SJCRH30 (cell line): ENCODE results near the gene UQCC3. TPM values are rescaled to one million over a fixed set of nuclear protein-coding genes. Genes with fewer than 3 reads are reported as not detected.
"Not testable (repeated sequence)": the region's sequence is repeated elsewhere in the genome, so short reads cannot be mapped to it uniquely, and the experiment has no call there.

Experiments
- DNase-seq, 2 experiments: peaks; one replicate each; pipeline ENCODE4 v3.0.0-alpha.2; 2015 to 2020
- H3K27ac ChIP-seq: fragments of 250-450 bp; sonication (Bioruptor Pico); 2 replicates; pipeline ENCODE4 v1.5.1; 2020; ENCODE audit warnings: mild to moderate bottlenecking, moderate library complexity
- H3K27me3 ChIP-seq: fragments of 250-450 bp; sonication (Bioruptor Pico); 2 replicates; pipeline ENCODE4 v1.5.1; 2020; ENCODE audit warnings: mild to moderate bottlenecking, moderate library complexity
- H3K36me3 ChIP-seq: fragments of 250-450 bp; sonication (Bioruptor Pico); 2 replicates; pipeline ENCODE4 v1.5.1; 2020; ENCODE audit warnings: mild to moderate bottlenecking, moderate library complexity
- H3K4me1 ChIP-seq: fragments of 250-450 bp; sonication (Bioruptor Pico); 2 replicates; pipeline ENCODE4 v1.5.1; 2020; ENCODE audit warnings: mild to moderate bottlenecking, moderate library complexity
- H3K4me3 ChIP-seq: fragments of 250-450 bp; sonication (Bioruptor Pico); 2 replicates; pipeline ENCODE4 v1.5.1; 2020; ENCODE audit warnings: mild to moderate bottlenecking, moderate library complexity
- H3K9me3 ChIP-seq: fragments of 250-450 bp; sonication (Bioruptor Pico); replicated peaks from 2 replicates; pipeline ENCODE4 v1.5.1; 2020; ENCODE audit warnings: mild to moderate bottlenecking, moderate library complexity
- total RNA-seq: library from RNA; depleted of rRNA; stranded (reverse); fragments of >200 nt; shearing (Covaris generic); gene quantifications from 2 replicates; pipeline ENCODE4 v1.2.3, GENCODE V29; 2014

Gene UQCC3
- total RNA-seq, 1 experiment from 2014 or later = 11.5 TPM

GRCh38 chr11:62652161-62653006 lies 19.1 kb upstream of the UQCC3 start:
- H3K27ac ChIP-seq = peak overlapping the region; percentile 67
- H3K36me3 ChIP-seq = no peaks in the 10 kb centered on the region; the same call in 1 of the 2 replicates
- H3K27me3 ChIP-seq = no peaks in the 10 kb centered on the region
- no peak for DNase-seq
- peak overlapping the region; percentile 94 for H3K4me3 ChIP-seq
- H3K4me1 ChIP-seq = no peaks in the 10 kb centered on the region
- H3K9me3 ChIP-seq = no peaks in the 10 kb centered on the region

- no peak overlapping the region for H3K4me3 ChIP-seq
- no peaks in the 10 kb centered on the region for H3K27me3 ChIP-seq
- DNase-seq = no peak
- no peak overlapping the region for H3K27ac ChIP-seq
- no peaks in the 10 kb centered on the region for H3K9me3 ChIP-seq
- no peaks in the 10 kb centered on the region for H3K4me1 ChIP-seq
- no peaks in the 10 kb centered on the region; the same call in 1 of the 2 replicates for H3K36me3 ChIP-seq
These were observed 17.2 kb upstream of the UQCC3 start for GRCh38 chr11:62654297-62654696.

DNA sequence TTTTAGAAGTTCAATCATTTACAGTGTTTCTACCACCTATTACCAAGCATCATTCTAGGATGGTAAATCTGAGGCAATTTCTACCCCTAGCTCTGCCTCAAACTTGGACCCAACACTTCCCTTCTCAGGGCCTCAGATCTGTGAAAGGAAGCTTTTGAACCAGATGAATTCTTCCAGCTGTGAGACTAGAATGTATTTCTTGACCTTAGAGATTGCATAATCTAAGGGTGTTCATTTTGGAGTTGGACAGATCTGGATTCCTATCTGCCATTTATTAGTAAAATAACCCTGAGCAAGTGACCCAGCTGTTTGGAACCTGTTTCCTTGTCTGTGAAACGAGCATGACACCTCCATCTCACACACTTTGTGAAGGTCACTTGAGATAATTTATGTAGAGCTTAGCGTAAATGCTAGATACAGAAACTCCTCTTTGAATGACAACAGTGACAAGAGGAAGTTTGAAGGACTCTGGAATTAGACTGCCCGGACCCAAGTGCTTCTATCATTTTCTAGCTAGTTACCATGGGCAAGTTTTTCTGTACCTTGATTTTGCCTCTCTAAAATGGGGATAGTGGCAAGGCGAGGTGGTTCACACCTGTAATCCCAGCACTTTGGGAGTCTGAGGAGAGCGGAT lies 14.6 kb upstream of the UQCC3 start:
- DNase-seq = no peak
- Histone ChIP-seq H3K36me3 (peaks cover 6% of the 10 kb centered on the region; the same call in 1 of the 2 replicates), H3K4me1 (no peaks in the 10 kb centered on the region), H3K27me3 (no peaks in the 10 kb centered on the region), H3K9me3 (no peaks in the 10 kb centered on the region), H3K4me3 (no peak overlapping the region), H3K27ac (no peak overlapping the region)

GRCh38 chr11:62664405-62665074 lies 6.9 kb upstream of the UQCC3 start:
- Histone ChIP-seq H3K36me3 (peaks cover 31% of the 10 kb centered on the region), H3K27me3 (no peaks in the 10 kb centered on the region), H3K4me3 (peak overlapping the region; percentile 79), H3K9me3 (no peaks in the 10 kb centered on the region), H3K27ac (peak overlapping the region; percentile 63), H3K4me1 (peaks cover 4% of the 10 kb centered on the region; the same call in 1 of the 2 replicates)
- DNase-seq = peak; percentile 64 to 72

DNA sequence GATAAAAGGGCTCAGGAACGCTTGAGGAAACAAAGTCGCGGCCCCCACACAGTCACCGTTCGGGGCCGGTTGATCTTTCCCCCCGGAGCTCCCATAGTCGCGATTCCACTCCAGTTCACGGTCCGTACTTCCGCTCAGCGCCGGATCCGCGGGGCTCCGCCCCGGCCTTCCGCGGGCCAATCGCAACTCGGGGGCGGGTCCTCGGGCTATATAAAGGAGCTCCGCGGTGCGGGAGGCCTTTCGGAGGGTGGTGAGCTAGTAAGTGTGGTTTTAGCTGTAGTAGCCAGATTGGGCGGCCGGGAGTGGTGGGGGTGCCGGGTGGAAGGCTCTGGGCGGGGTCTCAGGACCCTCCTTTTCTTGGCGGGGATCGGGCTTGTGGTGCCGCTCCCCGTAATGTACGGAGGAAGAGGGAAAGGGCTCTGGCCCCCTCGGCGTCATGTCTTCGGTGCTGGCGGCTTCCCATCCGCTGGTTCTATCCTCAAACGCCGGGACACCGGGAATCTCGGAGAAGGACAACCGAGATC lies 6.3 kb upstream of the UQCC3 start, which contains the start of the genes C11orf98 and CSKMT:
Gene C11orf98, minus strand, starts transcription at position 136 of the 524 bp plus-strand sequence. Its CDS starts 41 bp downstream, at position 95.
Gene CSKMT, plus strand, starts transcription at position 238 of the 524 bp plus-strand sequence. CDS start 568 bp downstream, outside the sequence.
- peak; percentile 94 for DNase-seq
- peak within 1 kb of the TSS; percentile 79 for H3K4me3 ChIP-seq
- H3K4me1 ChIP-seq = peaks cover 4% of the 10 kb centered on the region; the same call in 1 of the 2 replicates
- H3K36me3 ChIP-seq = peaks cover 31% of the 10 kb centered on the region
- H3K9me3 ChIP-seq = no peaks in the 10 kb centered on the region
- peak within 1 kb of the TSS; percentile 63 for H3K27ac ChIP-seq
- no peaks in the 10 kb centered on the region for H3K27me3 ChIP-seq

DNA sequence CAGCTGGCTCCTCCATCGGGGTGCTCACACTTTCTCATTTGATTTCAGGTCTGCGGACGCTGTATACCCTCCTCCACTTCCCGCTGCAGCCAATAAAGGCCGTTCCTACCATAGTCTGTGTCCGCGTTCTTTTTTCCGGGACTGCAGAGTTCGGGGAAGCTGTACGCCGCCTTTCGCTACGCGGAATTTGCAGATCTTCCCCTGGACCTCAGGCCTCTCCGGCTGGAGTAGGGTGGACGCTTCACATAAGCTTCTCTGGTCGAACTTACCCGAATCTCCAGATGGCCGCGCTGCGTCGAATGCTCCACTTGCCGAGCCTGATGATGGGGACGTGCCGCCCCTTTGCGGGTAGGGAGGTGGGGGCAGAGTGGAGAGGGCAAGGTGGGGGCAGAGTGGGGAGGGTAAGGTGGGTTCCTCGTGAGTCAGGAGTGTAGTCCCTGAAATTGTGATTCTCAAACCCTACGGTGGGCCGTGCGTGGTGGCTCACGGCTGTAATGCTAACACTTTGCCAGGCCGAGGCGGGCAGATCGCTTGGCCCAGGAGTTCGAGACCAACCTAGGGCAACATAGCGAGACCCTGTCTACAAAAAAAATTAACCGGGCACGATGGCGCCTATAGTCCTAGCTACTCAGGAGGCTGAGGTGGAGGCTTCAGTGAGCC lies 5.7 kb upstream of the UQCC3 start:
- peak overlapping the region; percentile 63 for H3K27ac ChIP-seq
- H3K36me3 ChIP-seq = peaks cover 31% of the 10 kb centered on the region
- H3K4me1 ChIP-seq = peaks cover 4% of the 10 kb centered on the region; the same call in 1 of the 2 replicates
- no peaks in the 10 kb centered on the region for H3K9me3 ChIP-seq
- DNase-seq = peak in 1 of 2 experiments; percentile 30
- no peaks in the 10 kb centered on the region for H3K27me3 ChIP-seq
- peak overlapping the region; percentile 79 for H3K4me3 ChIP-seq

GRCh38 chr11:62666259-62666926 lies 5.1 kb upstream of the UQCC3 start:
- Histone ChIP-seq H3K4me1 (peaks cover 4% of the 10 kb centered on the region; the same call in 1 of the 2 replicates), H3K27ac (no peak overlapping the region; the same call in 1 of the 2 replicates), H3K4me3 (peak overlapping the region; percentile 79)

GRCh38 chr11:62667460-62667859 lies 4.0 kb upstream of the UQCC3 start:
- H3K9me3 ChIP-seq = no peaks in the 10 kb centered on the region
- no peaks in the 10 kb centered on the region for H3K27me3 ChIP-seq
- no peak for DNase-seq
- H3K27ac ChIP-seq = no peak overlapping the region
- H3K36me3 ChIP-seq = peaks cover 21% of the 10 kb centered on the region
- no peak overlapping the region for H3K4me3 ChIP-seq
- H3K4me1 ChIP-seq = peaks cover 4% of the 10 kb centered on the region; the same call in 1 of the 2 replicates

More at GRCh38 chr11:62666259-62666926, 5.1 kb upstream of the UQCC3 start:
- Histone ChIP-seq H3K27me3 (no peaks in the 10 kb centered on the region), H3K9me3 (no peaks in the 10 kb centered on the region), H3K36me3 (peaks cover 27% of the 10 kb centered on the region)
- no peak for DNase-seq

DNA sequence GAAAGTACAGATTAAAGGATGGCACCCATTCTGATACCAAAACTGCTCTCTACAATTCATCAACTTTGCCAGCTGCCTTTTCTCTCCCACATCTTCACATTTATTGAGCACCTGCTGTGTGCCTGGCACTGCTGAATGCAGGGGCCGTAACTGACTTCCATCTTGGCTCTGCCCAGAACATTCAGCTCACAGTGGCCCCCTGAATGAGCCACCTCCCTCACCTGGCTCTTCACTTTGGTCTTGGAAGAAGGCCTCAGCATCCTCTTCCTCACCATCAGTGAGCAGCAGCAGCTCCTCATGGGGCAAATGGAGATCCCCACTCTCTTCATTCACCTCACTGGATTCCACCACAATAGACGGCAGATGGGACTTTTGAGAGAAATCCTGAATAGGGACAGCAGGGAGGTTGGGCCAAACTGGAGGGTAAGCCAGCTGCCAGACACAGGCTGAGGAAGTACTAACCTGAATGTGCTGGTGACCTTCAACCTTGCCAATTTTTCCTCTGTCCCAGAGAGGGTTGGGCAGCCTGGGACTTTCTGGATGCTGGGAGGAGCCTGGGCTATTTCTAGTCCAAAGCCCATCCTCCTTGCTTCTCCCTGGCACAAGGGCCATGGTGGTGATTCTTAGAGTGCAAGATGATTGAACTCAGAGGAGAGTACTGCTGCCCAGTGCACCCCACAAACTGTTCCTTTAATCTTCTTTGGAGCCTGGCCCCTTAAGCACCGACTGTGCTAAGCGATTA lies 1.9 kb upstream of the UQCC3 start:
- DNase-seq = no peak
- Histone ChIP-seq H3K4me3 (no peak overlapping the region), H3K4me1 (peaks cover 4% of the 10 kb centered on the region; the same call in 1 of the 2 replicates), H3K27me3 (no peaks in the 10 kb centered on the region), H3K27ac (no peak overlapping the region), H3K9me3 (no peaks in the 10 kb centered on the region), H3K36me3 (peaks cover 20% of the 10 kb centered on the region)

DNA sequence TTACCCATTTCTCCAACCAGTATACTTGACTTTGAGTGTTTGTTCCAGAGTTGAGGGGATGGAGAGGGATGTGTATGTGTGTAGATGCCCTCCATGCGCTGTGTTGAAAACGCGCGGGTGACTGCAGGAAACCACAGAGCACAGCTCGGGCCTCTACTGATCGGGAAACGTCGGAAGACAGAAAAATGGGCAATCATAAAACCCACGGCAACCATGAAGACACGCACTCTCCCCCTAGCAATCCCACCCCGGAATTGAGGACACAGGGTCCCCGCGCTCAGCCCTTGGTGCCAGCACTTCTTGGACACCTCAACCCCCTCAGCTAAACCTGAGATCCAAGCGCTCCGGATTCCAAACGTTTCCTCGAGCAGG lies 251 bp upstream of the UQCC3 start:
- Histone ChIP-seq H3K9me3 (no peaks in the 10 kb centered on the region), H3K36me3 (peaks cover 23% of the 10 kb centered on the region), H3K27me3 (no peaks in the 10 kb centered on the region), H3K27ac (peak overlapping the region; percentile 69), H3K4me3 (peak overlapping the region; percentile 75), H3K4me1 (peaks cover 4% of the 10 kb centered on the region; the same call in 1 of the 2 replicates)
- DNase-seq = no peak

GRCh38 chr11:62673196-62673525 lies 1.7 kb downstream of the UQCC3 start:
- DNase-seq = no peak
- Histone ChIP-seq H3K27ac (no peak overlapping the region), H3K4me1 (peaks cover 4% of the 10 kb centered on the region; the same call in 1 of the 2 replicates), H3K27me3 (no peaks in the 10 kb centered on the region), H3K9me3 (no peaks in the 10 kb centered on the region), H3K36me3 (peaks cover 22% of the 10 kb centered on the region), H3K4me3 (no peak overlapping the region)

DNA sequence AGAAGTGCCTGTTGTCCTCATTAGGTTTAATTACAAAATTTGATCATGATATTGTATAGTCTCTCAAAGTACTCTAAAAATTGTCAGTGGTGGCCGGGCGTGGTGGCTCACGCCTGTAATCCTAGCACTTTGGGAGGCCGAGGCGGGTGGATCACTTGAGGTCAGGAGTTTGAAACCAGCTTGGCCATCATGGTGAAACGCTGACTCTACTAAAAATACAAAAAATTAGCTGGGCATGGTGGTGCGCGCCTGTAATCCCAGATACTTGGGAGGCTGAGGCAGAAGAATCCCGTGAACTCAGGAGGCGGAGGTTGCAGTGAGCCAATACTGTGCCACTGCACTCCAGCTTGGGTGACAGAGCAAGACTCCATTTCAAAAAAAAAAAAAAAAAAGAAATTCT lies 3.9 kb downstream of the UQCC3 start:
- H3K36me3 ChIP-seq = peaks cover 22% of the 10 kb centered on the region
- H3K9me3 ChIP-seq, H3K4me1 ChIP-seq, H3K4me3 ChIP-seq, DNase-seq, H3K27me3 ChIP-seq, H3K27ac ChIP-seq: not testable (repeated sequence)

- Histone ChIP-seq H3K27me3 (no peaks in the 10 kb centered on the region), H3K27ac (no peak overlapping the region), H3K4me1 (peaks cover 6% of the 10 kb centered on the region), H3K4me3 (no peak overlapping the region), H3K36me3 (peaks cover 22% of the 10 kb centered on the region), H3K9me3 (no peaks in the 10 kb centered on the region)
- no peak for DNase-seq
These were observed 5.2 kb downstream of the UQCC3 start for GRCh38 chr11:62676698-62677097.
